HepG2 (cell line): ENCODE measurements around the gene GAS2L2. TPM values are rescaled to one million over a fixed set of nuclear protein-coding genes. Genes with fewer than 3 reads are reported as not detected.

Source experiments
- ATAC-seq: fragments of 200-7000 bp; cut with Tn5 transposase; 3 replicates; pipeline ENCODE4 v1.9.1; 2020; ENCODE audit warnings: mild to moderate bottlenecking, moderate library complexity
- BruUV-seq: library from RNA; stranded (reverse); fragments of 400-500 nt; replicated peaks from 2 replicates; lab custom pipeline; 2021; lab: Mats Ljungman, UMichigan
- CTCF ChIA-PET: fragments of 300-600 bp; formaldehyde crosslinking; extraction: SDS; loops from one replicate; lab custom pipeline; 2021; ENCODE audit warnings: low total read pairs, inconsistent platforms, low intra/inter-chr PET ratio; lab: Yijun Ruan, JAX
- POLR2A ChIA-PET: fragments of 350-600 bp; sonication (Branson Sonifier 250); formaldehyde crosslinking; loops from one replicate; lab custom pipeline; 2020; ENCODE audit warnings: antibody characterized with exemption, inconsistent platforms; lab: Yijun Ruan, JAX
- DNase-seq: peaks from one replicate; pipeline ENCODE4 v3.0.0-alpha.2; 2015; ENCODE audit warnings: low spot score
- FAIRE-seq: peaks from 3 replicates; lab custom pipeline; 2011; peaks lifted over from hg19 to GRCh38; lab: Jason Lieb, UNC
- H2AFZ ChIP-seq: one replicate; pipeline ENCODE4 v1.6.1; 2011; ENCODE audit warnings: low read length, inconsistent platforms
- H3K27ac ChIP-seq: fragments of 300-600 bp; 3 replicates; pipeline ENCODE4 v1.8.0; 2011; ENCODE audit warnings: mixed run types, mild to moderate bottlenecking, mixed read lengths, low read length, inconsistent platforms; ENCODE audit not compliant: insufficient read depth; ENCODE audit errors: extremely low read length
- H3K27me3 ChIP-seq, 2 experiments: fragments of 200-600 bp in 1 of 2; 2 replicates in 1 of 2; 3 replicates in 1 of 2; pipeline versions ENCODE4 v1.6.0 to v1.8.0; 2011; ENCODE audit warnings: low read length in 2 of 2, mild to moderate bottlenecking in 2 of 2, moderate library complexity in 2 of 2, inconsistent platforms in 1 of 2; ENCODE audit not compliant: insufficient read depth in 2 of 2, control insufficient read depth in 1 of 2
- H3K36me3 ChIP-seq, 2 experiments: fragments of 200-600 bp in 1 of 2; replicated peaks in 1 of 2; 2 replicates in 1 of 2; 3 replicates in 1 of 2; pipeline versions ENCODE4 v1.5.1 to v1.8.0; 2011; ENCODE audit warnings: low read length in 2 of 2, inconsistent platforms in 1 of 2; ENCODE audit not compliant: insufficient read depth in 2 of 2, control insufficient read depth in 1 of 2
- H3K4me1 ChIP-seq: 2 replicates; pipeline ENCODE4 v1.5.1; 2012; ENCODE audit warnings: low read length, inconsistent platforms; ENCODE audit not compliant: insufficient read depth
- H3K4me2 ChIP-seq: 2 replicates; pipeline ENCODE4 v1.6.0; 2011; ENCODE audit warnings: low read depth, low read length, inconsistent platforms
- H3K4me3 ChIP-seq, 3 experiments: fragments of 200-600 bp in 1 of 3; sonication (generic), shearing (Covaris generic) in 1 of 3; replicated peaks in 1 of 3; 2 replicates each; pipeline ENCODE4 v1.5.1; 2011 to 2016; ENCODE audit warnings: low read length in 3 of 3, inconsistent platforms in 2 of 3, low read depth in 2 of 3, mild to moderate bottlenecking in 2 of 3, control low read depth in 1 of 3, mixed read lengths in 1 of 3; ENCODE audit not compliant: insufficient read depth in 1 of 3
- H3K79me2 ChIP-seq: one replicate; pipeline ENCODE4 v1.6.1; 2011; ENCODE audit warnings: low read length, inconsistent platforms; ENCODE audit not compliant: insufficient read depth
- H3K9ac ChIP-seq: 2 replicates; pipeline ENCODE4 v1.6.0; 2011; ENCODE audit warnings: mild to moderate bottlenecking, low read depth, low read length, inconsistent platforms; ENCODE audit not compliant: insufficient read depth
- H3K9me3 ChIP-seq: 2 replicates; pipeline ENCODE4 v1.5.1; 2012; ENCODE audit warnings: mild to moderate bottlenecking, low read length
- H4K20me1 ChIP-seq: 2 replicates; pipeline ENCODE4 v1.6.0; 2011; ENCODE audit warnings: inconsistent platforms, mild to moderate bottlenecking, low read length, moderate library complexity; ENCODE audit not compliant: insufficient read depth
- AGO2 ChIP-seq: fragments of 200-400 bp; formaldehyde crosslinking; optimal IDR thresholded peaks from 2 replicates; pipeline ENCODE3; 2017; ENCODE audit warnings: mild to moderate bottlenecking, low read depth, low read length, moderate library complexity
- HINFP ChIP-seq: sonication (generic); formaldehyde crosslinking; IDR thresholded peaks from 2 replicates; pipeline ENCODE4 v1.4.0; 2020; ENCODE audit warnings: low read depth, mild to moderate bottlenecking, missing genetic modification reagents
- NR1H2 ChIP-seq: sonication (generic); formaldehyde crosslinking; IDR thresholded peaks from 2 replicates; pipeline ENCODE4 v1.8.1; 2022; ENCODE audit warnings: low read depth, missing genetic modification reagents, borderline replicate concordance
- NR2C2 ChIP-seq: sonication (generic); formaldehyde crosslinking; IDR thresholded peaks from 2 replicates; pipeline ENCODE4 v1.4.0; 2020; ENCODE audit warnings: missing genetic modification reagents, mild to moderate bottlenecking, moderate library complexity, borderline replicate concordance
- PLSCR1 ChIP-seq: sonication (generic); formaldehyde crosslinking; IDR thresholded peaks from 2 replicates; pipeline ENCODE4 v1.5.0; 2020; ENCODE audit warnings: missing genetic modification reagents, mild to moderate bottlenecking, borderline replicate concordance
- SETDB1 ChIP-seq: sonication (generic); formaldehyde crosslinking; IDR thresholded peaks from 2 replicates; pipeline ENCODE4 v1.5.1; 2020; ENCODE audit warnings: missing genetic modification reagents, mild to moderate bottlenecking, borderline replicate concordance
- THRA ChIP-seq: sonication (generic); formaldehyde crosslinking; IDR thresholded peaks from 2 replicates; pipeline ENCODE4 v1.4.0; 2020; ENCODE audit warnings: missing genetic modification reagents, borderline replicate concordance
- TOE1 ChIP-seq: sonication (generic); formaldehyde crosslinking; IDR thresholded peaks from 2 replicates; pipeline ENCODE4 v1.4.0; 2020; ENCODE audit warnings: mild to moderate bottlenecking, missing genetic modification reagents
- ZBTB39 ChIP-seq: sonication (generic); formaldehyde crosslinking; IDR thresholded peaks from 2 replicates; pipeline ENCODE4 v1.5.0; 2020; ENCODE audit warnings: missing genetic modification reagents
- ZFP62 ChIP-seq: sonication (generic); formaldehyde crosslinking; IDR thresholded peaks from 2 replicates; pipeline ENCODE4 v1.4.0; 2020; ENCODE audit warnings: missing genetic modification reagents
- ZNF280D ChIP-seq: sonication (generic); formaldehyde crosslinking; IDR thresholded peaks from 2 replicates; pipeline ENCODE4 v1.5.1; 2020; ENCODE audit warnings: mild to moderate bottlenecking, missing genetic modification reagents
- ZNF558 ChIP-seq: sonication (generic); formaldehyde crosslinking; IDR thresholded peaks from 2 replicates; pipeline ENCODE4 v1.9.0; 2022; ENCODE audit warnings: mild to moderate bottlenecking, missing genetic modification reagents, borderline replicate concordance
- WGBS: methylation state at CpG from one replicate; pipeline ENCODE4 v1.1.6; 2017; ENCODE audit warnings: low lambda C conversion rate; 5-methylcytosine and 5-hydroxymethylcytosine counted together
- in situ Hi-C: cut with HindIII; loops from 2 replicates; pipeline ENCODE4 v1.10.0; 2017; ENCODE audit warnings: low pct_unique_long_range_greater_than_20kb; ENCODE audit not compliant: extremely low pct_ligation_motif_present
- intact Hi-C: fragments of 100-400 bp; cut with micrococcal nuclease; formaldehyde crosslinking; loops from one replicate; pipeline ENCODE4 v1.10.0; 2022; ENCODE audit not compliant: unreplicated experiment
- polyA plus RNA-seq, 8 experiments: library from polyadenylated mRNA; depleted of rRNA in 3 of 8; stranded (reverse) in 7 of 8; unstranded in 1 of 8; fragments of >200 nt; fragmentation: Illumina TruSeq in 4 of 8; extraction: Trizol in 4 of 8; gene quantifications; 2 replicates each; pipeline versions ENCODE4 v1.2.1 to v1.2.3, GENCODE V29; 2011 to 2016; ENCODE audit warnings: low read depth in 4 of 8, missing spikeins in 1 of 8, mixed read lengths in 1 of 8; ENCODE audit not compliant: insufficient read depth in 1 of 8
- total RNA-seq, 5 experiments: library from RNA; depleted of rRNA; stranded (reverse); fragments of >200 nt; fragmentation: Illumina TruSeq; extraction: Trizol; gene quantifications; 2 replicates each; pipeline ENCODE4 v1.2.3, GENCODE V29; 2016; ENCODE audit warnings: low read depth in 1 of 5

The GAS2L2 gene
- total and polyA plus RNA-seq, 2 of the 13 experiments (the other 11 are each of a cell fraction or from before 2014, with no cell fraction given): not detected

- FAIRE-seq (no peak), ATAC-seq (peak; percentile 4; the same call in 1 of the 3 replicates), DNase-seq (no peak)
- ChIA-PET CTCF (interaction anchor here (1.7 to 2.8 kb wide), 2 partner anchors 16 to 135 kb away, joined by 3 to 54 read pairs; no protein-coding TSS in a partner anchor), POLR2A (interaction anchor here (1.9 kb wide), 1 partner anchor 17 kb away, joined by 5 read pairs; the partner anchor contains the start of gene RASL10B)
- Histone ChIP-seq H3K27me3 (peaks cover 3 to 67% of the 10 kb centered on the region in 2 experiments; a peak in 4 of 5 replicates), H3K27ac (no peak overlapping the region), H3K79me2 (no peaks in the 10 kb centered on the region), H4K20me1 (no peaks in the 10 kb centered on the region), H2AFZ (no peak overlapping the region), H3K4me1 (peaks cover 21% of the 10 kb centered on the region), H3K36me3 (no peaks in the 10 kb centered on the region), H3K4me2 (no peak overlapping the region), H3K4me3 (no peak overlapping the region), H3K9ac (no peak overlapping the region), H3K9me3 (no peaks in the 10 kb centered on the region)
- 0% methylated on average over 1 of the region's 4 CpGs for WGBS
- intact Hi-C loops: loop anchor here (5.0 kb wide), 1 partner anchor 191 kb away; no protein-coding TSS in a partner anchor
- in situ Hi-C loops: loop anchor here (5.0 to 25.0 kb wide), 3 partner anchors 136 to 436 kb away; no protein-coding TSS in a partner anchor
- no TSS peak for BruUV-seq
- TF ChIP-seq ZBTB39 (CRISPR knock-in tag) (no peak), SETDB1 (CRISPR knock-in tag) (no peak), NR2C2 (no peak), ZFP62 (no peak), ZNF280D (no peak), THRA (CRISPR knock-in tag) (no peak), TOE1 (CRISPR knock-in tag) (no peak), PLSCR1 (CRISPR knock-in tag) (no peak), HINFP (no peak), NR1H2 (no peak), AGO2 (no peak), ZNF558 (no peak)
Measured at GRCh38 chr17:35748341-35748841, 4.6 kb downstream of the GAS2L2 start.
